GM10266 (cell line): ENCODE results near the gene ZBTB16.

Experiments
- DNase-seq: peaks from one replicate; pipeline ENCODE4 v3.0.0; 2012; ENCODE audit errors: extremely low spot score
- TF ChIP-seq, protein P1 (sequence below): IDR thresholded peaks from 2 replicates; pipeline ENCODE4 v1.5.1; 2012; ENCODE audit warnings: mild to moderate bottlenecking, low read depth; ENCODE audit not compliant: control insufficient read depth, insufficient read depth; ENCODE audit errors: missing control alignments

The ZBTB16 gene

GRCh38 chr11:114209904-114210303, 150.4 kb downstream of the ZBTB16 start:
- TF ChIP-seq, protein P1, sequence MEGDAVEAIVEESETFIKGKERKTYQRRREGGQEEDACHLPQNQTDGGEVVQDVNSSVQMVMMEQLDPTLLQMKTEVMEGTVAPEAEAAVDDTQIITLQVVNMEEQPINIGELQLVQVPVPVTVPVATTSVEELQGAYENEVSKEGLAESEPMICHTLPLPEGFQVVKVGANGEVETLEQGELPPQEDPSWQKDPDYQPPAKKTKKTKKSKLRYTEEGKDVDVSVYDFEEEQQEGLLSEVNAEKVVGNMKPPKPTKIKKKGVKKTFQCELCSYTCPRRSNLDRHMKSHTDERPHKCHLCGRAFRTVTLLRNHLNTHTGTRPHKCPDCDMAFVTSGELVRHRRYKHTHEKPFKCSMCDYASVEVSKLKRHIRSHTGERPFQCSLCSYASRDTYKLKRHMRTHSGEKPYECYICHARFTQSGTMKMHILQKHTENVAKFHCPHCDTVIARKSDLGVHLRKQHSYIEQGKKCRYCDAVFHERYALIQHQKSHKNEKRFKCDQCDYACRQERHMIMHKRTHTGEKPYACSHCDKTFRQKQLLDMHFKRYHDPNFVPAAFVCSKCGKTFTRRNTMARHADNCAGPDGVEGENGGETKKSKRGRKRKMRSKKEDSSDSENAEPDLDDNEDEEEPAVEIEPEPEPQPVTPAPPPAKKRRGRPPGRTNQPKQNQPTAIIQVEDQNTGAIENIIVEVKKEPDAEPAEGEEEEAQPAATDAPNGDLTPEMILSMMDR, result no peak
- no peak for DNase-seq

DNA sequence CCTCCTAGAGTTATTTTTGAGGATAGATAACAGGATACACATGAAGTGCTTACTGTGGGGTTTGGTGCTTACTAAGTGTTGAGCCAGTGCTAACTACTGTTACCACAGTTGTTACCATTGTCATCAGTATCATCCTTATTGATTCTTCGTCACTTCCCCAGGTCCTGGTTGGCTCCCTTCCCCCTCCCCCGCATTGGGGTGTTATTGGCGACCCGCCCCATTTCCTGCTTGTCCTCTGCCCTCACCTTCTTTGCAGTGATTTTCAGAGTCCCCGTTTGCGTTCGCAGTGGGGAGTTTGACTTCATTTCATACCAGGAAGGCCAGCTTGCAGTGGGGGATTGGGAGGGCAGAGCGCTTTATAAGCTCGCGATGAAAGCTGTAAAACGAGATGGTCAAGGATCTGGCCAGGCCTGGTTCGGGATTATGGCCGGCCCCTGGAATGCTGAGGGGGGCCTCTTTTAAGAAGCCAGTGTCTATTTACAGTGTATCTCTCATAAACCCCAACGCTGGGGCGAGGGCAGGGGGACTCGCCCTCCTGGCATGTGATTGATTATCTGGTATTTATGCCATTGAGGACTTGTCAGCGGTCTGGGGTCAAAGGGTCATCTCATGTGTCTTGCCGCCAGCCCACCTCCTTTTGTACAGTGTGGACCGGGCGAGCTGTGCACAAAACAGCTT, 152.1 kb downstream of the ZBTB16 start:
- no peak for DNase-seq
- TF ChIP-seq, protein P1, result no peak

GRCh38 chr11:114213622-114214021, 154.1 kb downstream of the ZBTB16 start:
- TF ChIP-seq, protein P1, result no peak

GRCh38 chr11:114215428-114215827, 155.9 kb downstream of the ZBTB16 start:
- TF ChIP-seq, protein P1, result no peak
- no peak for DNase-seq

More at GRCh38 chr11:114213622-114214021, 154.1 kb downstream of the ZBTB16 start:
- DNase-seq, result no peak

DNA sequence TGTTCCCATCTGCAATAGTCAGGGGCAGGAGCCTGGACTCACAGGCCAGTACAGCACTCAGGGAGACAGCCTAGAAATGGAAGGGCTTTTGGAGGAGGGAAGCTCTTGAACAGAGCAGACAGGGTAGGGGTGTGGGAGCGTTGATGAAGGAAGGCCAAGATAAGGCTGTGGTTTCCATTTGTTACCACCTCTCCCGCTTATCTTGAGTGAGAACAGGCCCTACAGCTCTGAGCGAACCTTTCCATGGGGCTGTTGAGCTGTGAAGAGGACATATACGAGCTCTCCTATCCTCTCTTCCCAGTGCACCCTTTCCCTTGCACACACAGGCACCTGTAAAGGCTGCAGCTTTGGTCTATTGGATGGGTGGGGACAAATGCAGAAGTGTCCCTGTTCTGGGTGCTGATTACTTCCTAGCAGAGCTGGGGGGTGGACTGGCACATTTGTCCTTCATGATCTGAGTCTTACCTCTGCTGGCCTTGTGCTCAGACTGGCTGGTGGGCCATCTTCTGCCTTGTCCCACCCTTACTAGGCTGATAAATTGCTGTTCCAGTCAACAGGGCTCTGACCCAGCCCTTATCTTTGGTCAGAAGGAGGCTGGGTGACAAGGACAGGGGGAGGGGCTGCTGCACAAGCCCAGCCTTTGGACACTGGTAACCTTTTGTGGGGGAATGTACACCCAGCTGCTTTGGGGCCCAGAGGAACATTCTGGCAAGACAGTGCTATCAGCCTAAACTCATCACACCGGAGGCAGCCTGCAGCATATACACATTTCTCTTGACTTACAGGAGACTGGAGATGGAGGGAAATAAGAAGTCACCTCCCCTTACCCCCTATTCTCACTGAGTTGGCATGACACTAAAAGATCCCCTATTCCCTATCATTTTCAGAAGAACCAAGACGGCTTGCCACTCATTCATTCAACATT, 156.6 kb downstream of the ZBTB16 start:
- DNase-seq, result no peak
- TF ChIP-seq, protein P1, result no peak

GRCh38 chr11:114216796-114217180, 157.3 kb downstream of the ZBTB16 start:
- TF ChIP-seq, protein P1, result no peak
- DNase-seq, result no peak

DNA sequence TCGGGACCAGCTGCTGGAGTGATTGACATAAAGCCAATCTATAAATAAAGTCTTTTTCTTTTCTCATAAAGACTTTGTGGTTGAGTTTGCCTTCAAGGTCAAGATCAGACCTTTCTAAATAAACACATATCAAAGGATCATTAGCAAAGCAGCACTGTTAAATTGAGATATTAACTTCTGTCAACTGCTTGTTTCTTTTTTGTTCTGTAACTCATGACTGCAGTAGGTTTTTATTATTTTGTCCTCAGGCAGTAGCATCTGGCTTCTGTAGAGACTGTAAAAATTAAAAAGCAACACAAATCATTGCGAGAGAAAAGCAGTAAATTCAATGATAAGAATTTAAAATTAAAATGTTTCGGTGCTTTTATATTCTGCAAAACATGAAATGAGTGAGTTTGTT, 159.0 kb downstream of the ZBTB16 start:
- TF ChIP-seq, protein P1, result no peak
- no peak for DNase-seq
